Brain microvascular endothelial cell (primary cell): Measurements from ENCODE around the gene DLGAP3.

Experiments
- DNase-seq: peaks from one replicate; pipeline ENCODE4 v3.0.0-alpha.2; 2020
- H3K27ac ChIP-seq: fragments of 250-450 bp; sonication (Bioruptor Pico); 2 replicates; pipeline ENCODE4 v1.5.1; 2020; ENCODE audit warnings: mild to moderate bottlenecking, moderate library complexity
- H3K27me3 ChIP-seq: fragments of 250-450 bp; sonication (Bioruptor Pico); replicated peaks from 2 replicates; pipeline ENCODE4 v1.5.1; 2020; ENCODE audit warnings: mild to moderate bottlenecking
- H3K36me3 ChIP-seq: fragments of 250-450 bp; sonication (Bioruptor Pico); replicated peaks from 2 replicates; pipeline ENCODE4 v1.5.1; 2020; ENCODE audit warnings: mild to moderate bottlenecking
- H3K4me3 ChIP-seq: 2 replicates; pipeline ENCODE4 v1.5.1; 2011; ENCODE audit warnings: low read depth, mild to moderate bottlenecking, control low read depth, low read length, moderate library complexity
- CTCF ChIP-seq: IDR thresholded peaks from 2 replicates; pipeline ENCODE4 v1.5.1; 2011; ENCODE audit warnings: low read depth, mild to moderate bottlenecking, moderate library complexity, low read length, control low read depth, inconsistent platforms; ENCODE audit errors: missing control alignments
- in situ Hi-C: cut with HindIII; loops from 2 replicates; pipeline ENCODE4 v1.10.0; 2017; ENCODE audit warnings: low sequenced_read_pairs, low pct_ligation_motif_present

Gene DLGAP3

GRCh38 chr1:34926156-34926555 is 3.3 kb downstream of the DLGAP3 start:
- TF ChIP-seq CTCF: no peak
- no peak for DNase-seq
- Histone ChIP-seq H3K27ac (no peak overlapping the region), H3K36me3 (no peaks in the 10 kb centered on the region), H3K27me3 (peaks cover 27% of the 10 kb centered on the region), H3K4me3 (no peak overlapping the region)
- in situ Hi-C loops: no loop called here

GRCh38 chr1:34925730-34926129 is 3.7 kb downstream of the DLGAP3 start:
- in situ Hi-C loops: no loop called here
- no peak for TF ChIP-seq CTCF
- DNase-seq: no peak
- Histone ChIP-seq H3K36me3 (no peaks in the 10 kb centered on the region), H3K27ac (no peak overlapping the region), H3K4me3 (no peak overlapping the region), H3K27me3 (peaks cover 27% of the 10 kb centered on the region)

- H3K36me3 ChIP-seq: no peaks in the 10 kb centered on the region
- peak; percentile 55 for DNase-seq
- in situ Hi-C loops: no loop called here
- H3K4me3 ChIP-seq: no peak overlapping the region
- H3K27me3 ChIP-seq: peaks cover 25% of the 10 kb centered on the region
- no peak overlapping the region for H3K27ac ChIP-seq
- no peak for TF ChIP-seq CTCF
These were observed 4.5 kb downstream of the DLGAP3 start for GRCh38 chr1:34924759-34925555.

- H3K4me3 ChIP-seq: no peak overlapping the region
- no peak for TF ChIP-seq CTCF
- H3K27me3 ChIP-seq: peaks cover 15% of the 10 kb centered on the region
- no peaks in the 10 kb centered on the region for H3K36me3 ChIP-seq
- no peak for DNase-seq
- in situ Hi-C loops: no loop called here
- no peak overlapping the region for H3K27ac ChIP-seq
These were observed 6.0 kb downstream of the DLGAP3 start for GRCh38 chr1:34923490-34923889.

GRCh38 chr1:34918977-34919561 is 10.4 kb downstream of the DLGAP3 start:
- no peak overlapping the region for H3K27ac ChIP-seq
- in situ Hi-C loops: no loop called here
- no peak for TF ChIP-seq CTCF
- no peak overlapping the region for H3K4me3 ChIP-seq
- no peaks in the 10 kb centered on the region for H3K36me3 ChIP-seq
- H3K27me3 ChIP-seq: peaks cover 2% of the 10 kb centered on the region
- DNase-seq: no peak
